GM12873 (cell line): ENCODE measurements around the gene RALGPS1.
A peak's percentile ranks its signal among the peaks of the same experiment; 100 is the strongest.

Experiments
- TF ChIP-seq, protein P1 (sequence below): IDR thresholded peaks from 2 replicates; pipeline ENCODE4 v1.5.1; 2012; ENCODE audit warnings: low read depth, mild to moderate bottlenecking, moderate library complexity, low read length, control low read depth; ENCODE audit not compliant: insufficient read depth; ENCODE audit errors: missing control alignments

The RALGPS1 gene

DNA sequence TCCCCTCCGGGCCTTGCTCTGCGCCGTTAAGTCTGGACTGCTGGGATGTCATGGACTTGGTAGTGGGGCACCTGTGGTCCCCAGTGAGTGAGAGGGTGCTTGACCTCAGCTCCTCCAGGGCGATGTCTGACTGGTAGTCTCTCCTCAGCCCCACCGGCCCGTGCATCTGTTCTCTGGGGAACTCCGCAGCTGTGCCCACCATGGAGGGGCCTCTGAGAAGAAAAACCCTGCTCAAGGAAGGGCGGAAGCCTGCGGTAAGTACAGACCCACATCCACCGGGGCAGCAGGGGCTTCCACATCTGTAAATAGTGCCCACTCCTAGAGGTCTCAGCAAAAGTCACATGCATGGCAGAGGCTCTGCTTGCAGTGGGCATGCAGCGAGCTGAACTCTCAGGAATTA, 297.4 kb downstream of the RALGPS1 start:
- TF ChIP-seq, protein P1, sequence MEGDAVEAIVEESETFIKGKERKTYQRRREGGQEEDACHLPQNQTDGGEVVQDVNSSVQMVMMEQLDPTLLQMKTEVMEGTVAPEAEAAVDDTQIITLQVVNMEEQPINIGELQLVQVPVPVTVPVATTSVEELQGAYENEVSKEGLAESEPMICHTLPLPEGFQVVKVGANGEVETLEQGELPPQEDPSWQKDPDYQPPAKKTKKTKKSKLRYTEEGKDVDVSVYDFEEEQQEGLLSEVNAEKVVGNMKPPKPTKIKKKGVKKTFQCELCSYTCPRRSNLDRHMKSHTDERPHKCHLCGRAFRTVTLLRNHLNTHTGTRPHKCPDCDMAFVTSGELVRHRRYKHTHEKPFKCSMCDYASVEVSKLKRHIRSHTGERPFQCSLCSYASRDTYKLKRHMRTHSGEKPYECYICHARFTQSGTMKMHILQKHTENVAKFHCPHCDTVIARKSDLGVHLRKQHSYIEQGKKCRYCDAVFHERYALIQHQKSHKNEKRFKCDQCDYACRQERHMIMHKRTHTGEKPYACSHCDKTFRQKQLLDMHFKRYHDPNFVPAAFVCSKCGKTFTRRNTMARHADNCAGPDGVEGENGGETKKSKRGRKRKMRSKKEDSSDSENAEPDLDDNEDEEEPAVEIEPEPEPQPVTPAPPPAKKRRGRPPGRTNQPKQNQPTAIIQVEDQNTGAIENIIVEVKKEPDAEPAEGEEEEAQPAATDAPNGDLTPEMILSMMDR, result no peak

DNA sequence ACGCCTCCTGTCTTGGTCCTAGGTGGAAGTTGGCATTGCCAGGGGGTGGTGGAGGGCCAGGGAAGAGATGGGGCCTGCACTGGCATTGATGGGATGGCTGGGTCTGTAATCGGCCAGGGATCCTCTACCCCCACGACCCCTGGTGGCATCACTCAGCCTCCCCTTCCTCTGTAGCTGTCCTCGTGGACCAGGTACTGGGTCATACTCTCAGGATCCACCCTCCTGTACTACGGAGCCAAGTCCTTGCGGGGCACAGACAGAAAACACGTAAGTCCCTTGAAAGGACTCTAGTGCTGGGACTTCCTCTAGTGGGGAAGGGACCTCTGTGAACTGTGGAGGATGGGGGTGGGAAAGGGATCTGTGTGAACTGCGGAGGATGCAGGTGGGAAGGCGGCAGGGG, 297.9 kb downstream of the RALGPS1 start:
- TF ChIP-seq, protein P1, result no peak

DNA sequence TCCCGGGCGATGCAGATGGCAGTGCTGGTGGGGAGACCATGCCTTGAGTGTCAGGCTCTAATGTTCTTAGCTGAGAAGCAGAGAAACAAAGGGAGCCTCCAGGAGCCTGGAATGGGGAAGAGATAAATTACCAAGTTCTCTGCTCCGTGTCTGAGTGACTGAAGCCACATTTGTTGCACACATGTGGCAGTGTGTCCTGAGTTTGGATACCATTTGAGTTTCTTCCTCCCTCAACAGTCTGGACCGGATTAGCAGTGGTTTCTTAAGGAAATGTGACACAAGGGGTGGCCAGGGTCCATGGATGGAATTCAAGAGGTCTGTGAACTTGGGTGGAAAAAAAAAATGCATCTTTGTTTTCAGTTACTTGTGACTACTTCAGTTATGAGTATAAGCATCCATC, 299.3 kb downstream of the RALGPS1 start:
- TF ChIP-seq, protein P1, result no peak

DNA sequence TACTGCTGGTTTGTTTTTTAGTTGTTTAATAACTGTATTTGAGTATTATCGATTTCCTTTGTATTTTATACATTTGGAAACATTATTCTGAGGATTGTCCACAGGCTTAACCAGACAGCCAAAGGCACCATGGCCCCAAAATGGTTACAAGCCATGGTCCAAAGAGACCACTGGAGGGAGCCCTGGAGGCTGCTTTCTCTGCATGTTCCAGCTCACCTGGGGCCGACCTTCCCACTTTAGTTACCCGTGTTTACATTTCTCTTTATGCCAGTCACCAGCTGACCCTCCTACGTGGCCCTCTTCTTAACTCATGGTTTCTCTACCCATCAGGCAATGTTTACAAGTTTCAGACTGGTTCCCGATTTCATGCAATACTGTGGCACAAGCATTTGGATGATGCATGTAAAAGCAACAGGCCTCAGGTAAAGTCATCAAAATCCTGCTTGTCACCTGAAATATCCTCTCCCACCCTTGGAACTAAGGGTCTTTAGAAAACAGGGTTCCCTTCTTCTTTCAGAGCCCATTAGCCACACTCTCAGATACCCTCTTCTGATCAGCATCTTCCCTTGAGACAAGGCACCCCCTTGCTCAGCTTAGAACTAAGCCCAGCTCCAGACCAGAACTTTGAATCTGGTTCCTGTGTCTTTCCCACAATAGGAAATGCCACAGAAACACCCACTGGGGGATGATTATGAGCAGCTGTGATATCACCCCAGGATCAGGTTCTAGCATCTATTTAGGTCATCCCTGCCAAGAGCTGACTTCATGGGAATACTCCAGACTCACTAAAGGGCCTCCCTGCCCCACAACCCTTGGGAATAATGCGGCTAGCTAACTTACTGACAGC, 300.1 kb downstream of the RALGPS1 start:
- TF ChIP-seq, protein P1, result peak; percentile 91

DNA sequence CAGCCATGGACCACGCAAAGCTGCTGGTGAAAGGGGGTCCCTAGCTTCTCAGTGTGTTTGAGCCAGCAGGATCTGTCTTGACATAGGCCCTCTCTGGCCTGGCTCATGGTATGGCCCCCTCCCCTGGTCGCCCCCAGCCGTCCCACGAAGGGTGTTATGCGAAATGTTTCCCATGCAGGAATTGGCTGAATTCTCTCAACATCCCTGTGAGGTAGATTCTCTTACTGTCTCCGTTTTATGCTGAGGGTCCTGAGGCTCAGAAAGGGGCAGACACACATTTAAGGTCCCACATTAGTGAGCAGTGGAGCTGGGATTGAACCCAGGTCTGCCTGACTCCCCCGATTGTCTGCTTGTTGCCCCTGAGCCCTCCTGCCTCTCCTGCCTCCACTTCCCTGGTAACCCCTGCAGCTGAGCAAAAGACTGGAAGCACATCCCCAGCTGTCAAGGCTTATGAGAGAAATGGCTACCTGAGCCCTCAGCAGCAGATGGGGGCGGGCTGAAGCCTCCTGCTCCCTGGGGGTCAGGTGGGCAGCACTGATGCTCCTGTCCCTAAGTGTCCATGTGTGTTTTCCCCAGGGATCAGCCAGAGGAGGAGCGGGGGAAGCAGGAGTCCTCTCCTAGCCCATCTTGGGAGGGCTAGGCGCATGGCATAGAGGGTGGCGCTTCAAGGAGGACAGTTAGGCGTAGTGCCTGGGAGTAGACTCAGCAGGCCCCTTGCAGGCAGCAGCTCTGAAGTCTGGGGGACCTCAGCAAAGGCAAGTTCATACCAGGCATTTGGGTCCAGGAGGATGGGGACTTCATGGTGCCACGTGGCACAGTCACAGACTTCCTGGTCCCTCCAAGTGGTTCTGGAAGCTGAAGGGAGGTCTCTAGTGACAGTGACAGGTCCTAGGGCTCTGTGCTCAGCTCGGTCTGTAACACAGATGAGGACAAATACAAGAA, 301.0 kb downstream of the RALGPS1 start:
- TF ChIP-seq, protein P1, result no peak

DNA sequence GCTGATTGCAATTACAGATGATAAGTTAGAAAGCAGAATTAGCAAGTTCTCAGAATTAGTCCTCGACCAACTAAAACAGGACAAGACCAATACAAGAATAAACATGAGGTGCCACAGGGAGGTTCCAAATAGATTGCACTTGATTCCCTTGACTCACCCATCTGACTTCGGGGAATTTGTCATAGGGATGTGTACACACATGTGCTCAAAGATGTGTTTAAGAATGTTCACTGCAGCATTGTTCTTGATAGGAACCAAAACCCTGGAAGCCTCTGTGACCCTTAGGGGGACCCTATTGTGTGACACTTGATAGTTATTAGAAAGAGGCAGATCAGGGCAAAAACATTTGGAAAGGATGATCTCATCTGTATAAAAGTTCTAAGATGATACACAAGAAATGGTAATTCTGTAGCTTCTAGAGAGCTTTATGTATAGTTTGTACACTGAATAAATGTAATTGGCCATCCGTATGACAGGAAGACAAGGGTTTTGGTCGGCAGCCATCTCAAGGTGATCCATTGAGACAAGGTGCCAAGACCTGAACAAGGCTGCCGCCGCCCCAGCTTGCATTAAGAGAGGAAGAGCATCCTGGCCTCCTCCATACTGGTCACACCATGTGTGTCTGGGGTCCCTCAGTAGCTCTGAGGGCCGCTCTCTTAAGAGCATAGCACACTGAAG, 301.8 kb downstream of the RALGPS1 start:
- TF ChIP-seq, protein P1, result no peak

DNA sequence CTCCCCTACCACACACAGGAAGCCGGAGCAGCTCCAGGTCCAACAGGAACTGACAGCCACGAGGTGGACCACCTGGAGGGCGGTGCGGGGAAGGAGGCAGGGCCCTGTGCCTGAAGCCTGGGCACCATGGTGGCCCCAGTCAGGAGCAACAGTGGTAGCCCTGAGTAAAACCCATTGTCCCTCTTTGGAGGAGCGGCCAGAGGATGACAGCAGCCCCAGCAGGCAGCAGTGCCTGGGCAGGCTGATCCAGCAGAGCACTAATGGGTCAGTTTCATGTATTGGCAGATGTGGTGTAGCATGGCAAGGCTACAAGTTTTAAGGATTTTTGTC, 302.3 kb downstream of the RALGPS1 start:
- TF ChIP-seq, protein P1, result no peak
